G401 (cell line): ENCODE results near the gene IPO9. TPM values are rescaled to one million over a fixed set of nuclear protein-coding genes. Genes with fewer than 3 reads are reported as not detected.
"Not testable (repeated sequence)": the region's sequence is repeated elsewhere in the genome, so short reads cannot be mapped to it uniquely, and the experiment has no call there.

Source experiments
- DNase-seq: peaks from one replicate; pipeline ENCODE4 v3.0.0-alpha.2; 2015; ENCODE audit warnings: low spot score
- in situ Hi-C: cut with HindIII; loops from 2 replicates; pipeline ENCODE4 v1.10.0; 2016; ENCODE audit warnings: low sequenced_read_pairs, mixed read lengths
- total RNA-seq: library from RNA; depleted of rRNA; stranded (reverse); fragments of >200 nt; shearing (Covaris generic); gene quantifications from 2 replicates; pipeline ENCODE4 v1.2.3, GENCODE V29; 2014

The IPO9 gene
- total RNA-seq, 1 experiment from 2014 or later = 32.7 TPM

DNA sequence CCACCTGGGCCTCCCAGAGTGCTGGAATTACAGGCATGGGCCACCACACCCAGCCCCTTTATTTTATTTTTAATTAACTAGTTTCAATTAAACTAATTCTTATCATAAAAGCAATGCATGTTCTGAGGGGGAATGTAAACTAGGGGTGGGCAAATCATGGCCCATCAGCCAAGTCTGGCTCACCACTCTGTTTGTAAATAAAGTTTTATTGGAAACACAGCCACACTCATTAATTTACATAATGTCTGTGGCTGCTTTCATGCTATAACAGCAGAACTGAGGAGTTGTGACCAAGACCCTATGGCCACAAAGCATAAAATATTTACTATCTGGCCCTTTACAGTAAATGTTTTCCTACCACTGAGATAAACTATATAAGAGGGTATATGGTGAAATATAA lies 28.7 kb upstream of the IPO9 start:
- in situ Hi-C loops = no loop called here
- no peak for DNase-seq

- in situ Hi-C loops = no loop called here
- DNase-seq = no peak
Observed at GRCh38 chr1:201806801-201807200, 22.2 kb upstream of the IPO9 start.

DNA sequence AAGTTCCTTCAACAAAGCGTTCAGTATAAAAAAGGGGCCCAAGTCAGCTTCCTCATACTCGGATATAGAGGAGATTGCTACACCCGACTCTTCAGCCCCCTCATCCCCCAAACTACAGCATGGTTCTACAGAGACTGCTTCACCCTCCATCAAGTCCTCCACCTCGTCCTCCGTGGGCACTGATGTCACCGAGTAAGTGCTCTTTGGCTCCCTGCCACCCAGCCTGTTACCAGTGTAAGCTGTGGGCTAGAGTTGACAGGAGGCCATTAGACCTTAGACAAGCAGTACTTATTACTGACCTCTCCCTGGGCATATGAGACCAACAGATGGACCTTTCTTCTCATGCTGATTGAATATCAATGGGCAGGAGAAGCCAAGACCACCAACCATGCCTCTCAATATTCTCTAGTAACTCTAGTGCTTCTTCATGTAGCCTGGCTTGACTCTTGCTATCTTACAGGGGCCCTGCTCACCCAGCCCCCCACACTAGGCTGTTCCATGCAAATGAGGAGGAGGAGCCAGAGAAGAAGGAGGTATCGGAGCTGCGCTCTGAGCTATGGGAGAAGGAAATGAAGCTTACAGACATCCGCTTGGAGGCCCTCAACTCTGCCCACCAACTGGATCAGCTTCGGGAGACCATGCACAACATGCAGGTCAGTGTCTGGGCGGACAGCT lies 20.9 kb upstream of the IPO9 start:
- in situ Hi-C loops = no loop called here
- no peak for DNase-seq

GRCh38 chr1:201808633-201808990 lies 20.3 kb upstream of the IPO9 start:
- DNase-seq = no peak
- in situ Hi-C loops = no loop called here

DNA sequence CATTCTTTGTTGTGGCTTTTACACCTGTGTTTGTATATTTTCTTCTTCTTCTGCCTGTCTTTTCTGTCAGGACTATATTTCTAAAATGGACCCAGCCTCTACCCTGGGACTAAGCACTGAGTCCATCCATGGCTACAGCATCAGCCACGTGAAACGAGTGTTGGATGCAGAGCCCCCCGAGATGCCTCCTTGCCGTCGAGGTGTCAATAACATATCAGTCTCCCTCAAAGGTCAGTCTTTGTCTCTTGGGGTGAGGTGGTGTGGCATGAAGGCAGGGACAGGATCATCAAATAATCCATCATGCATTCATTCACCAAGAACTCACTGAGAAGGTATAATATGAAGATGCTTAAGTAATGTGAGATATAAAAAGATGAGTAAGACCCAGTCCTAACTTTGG lies 19.1 kb upstream of the IPO9 start:
- no peak for DNase-seq
- in situ Hi-C loops = no loop called here

GRCh38 chr1:201810466-201811216 lies 18.3 kb upstream of the IPO9 start:
- in situ Hi-C loops = no loop called here
- no peak for DNase-seq

DNA sequence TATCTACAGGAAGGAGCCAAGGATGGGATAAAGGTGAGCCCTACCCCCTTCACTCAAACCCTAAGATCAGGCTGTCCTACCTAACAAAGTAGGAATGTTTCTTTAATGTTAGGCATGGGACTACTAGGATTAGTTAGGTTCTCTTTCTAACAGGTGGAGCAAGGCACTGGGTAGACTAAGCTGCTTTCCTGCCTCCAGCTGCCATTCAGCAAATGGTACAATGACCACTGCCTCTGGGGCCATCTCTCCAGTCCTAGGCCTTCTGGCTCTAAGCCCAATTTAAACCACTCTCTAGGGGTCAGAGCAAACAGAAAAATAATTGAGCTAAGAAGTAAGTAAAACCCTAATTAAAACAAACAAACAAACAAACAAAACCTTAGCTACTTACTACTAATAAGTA lies 15.7 kb upstream of the IPO9 start:
- in situ Hi-C loops = no loop called here

DNA sequence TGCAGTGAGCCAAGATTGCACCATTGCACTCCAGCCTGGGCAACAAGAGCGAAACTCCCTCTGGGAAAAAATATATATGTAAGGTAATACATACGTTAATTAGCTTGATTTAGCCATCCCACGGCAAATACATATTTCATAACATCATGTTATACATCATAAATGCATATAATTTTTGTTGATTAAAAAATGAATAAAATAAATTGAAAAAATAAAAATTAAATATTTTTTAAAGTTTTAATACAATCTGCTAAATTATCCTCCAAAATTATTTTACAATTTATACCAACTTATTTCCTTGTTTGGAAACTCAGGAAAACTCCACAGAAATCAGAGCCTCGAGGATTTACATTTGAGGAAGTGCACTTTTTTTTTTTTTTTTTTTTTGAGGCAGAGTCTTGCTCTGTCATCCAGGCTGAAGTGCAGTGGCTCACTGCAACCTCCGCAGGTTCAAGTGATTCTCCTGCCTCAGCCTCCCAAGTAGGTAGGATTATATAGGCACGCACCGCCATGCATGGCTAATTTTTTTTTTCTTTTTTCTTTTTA lies 12.6 kb upstream of the IPO9 start:
- in situ Hi-C loops = no loop called here
- no peak for DNase-seq

More for the DNA sequence above, 15.7 kb upstream of the IPO9 start:
- DNase-seq = no peak

GRCh38 chr1:201818971-201819750 lies 9.8 kb upstream of the IPO9 start:
- DNase-seq = no peak
- in situ Hi-C loops = no loop called here

DNA sequence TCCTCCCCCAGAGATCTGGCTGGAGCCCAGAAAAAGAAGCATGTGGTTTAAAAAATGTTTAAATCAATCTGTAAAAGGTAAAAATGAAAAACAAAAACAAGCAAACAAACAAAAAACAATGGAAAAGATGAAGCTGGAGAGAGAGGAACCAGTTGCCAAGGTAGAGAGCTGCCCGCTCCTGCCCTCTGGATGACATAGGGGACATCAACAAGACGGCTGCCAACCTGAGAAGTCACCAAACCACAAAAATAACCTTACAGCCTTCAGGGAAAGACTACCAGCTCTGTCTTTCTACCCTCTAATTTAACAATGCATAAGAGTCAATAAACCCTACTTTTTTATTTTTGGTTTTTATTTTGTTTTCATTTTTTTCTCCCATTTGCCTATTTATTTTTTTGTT lies 8.5 kb upstream of the IPO9 start:
- no peak for DNase-seq
- in situ Hi-C loops = no loop called here

GRCh38 chr1:201825245-201825644 lies 3.7 kb upstream of the IPO9 start:
- peak; percentile 37 for DNase-seq
- in situ Hi-C loops = no loop called here

GRCh38 chr1:201826830-201827229 lies 2.1 kb upstream of the IPO9 start:
- in situ Hi-C loops = no loop called here
- no peak for DNase-seq

DNA sequence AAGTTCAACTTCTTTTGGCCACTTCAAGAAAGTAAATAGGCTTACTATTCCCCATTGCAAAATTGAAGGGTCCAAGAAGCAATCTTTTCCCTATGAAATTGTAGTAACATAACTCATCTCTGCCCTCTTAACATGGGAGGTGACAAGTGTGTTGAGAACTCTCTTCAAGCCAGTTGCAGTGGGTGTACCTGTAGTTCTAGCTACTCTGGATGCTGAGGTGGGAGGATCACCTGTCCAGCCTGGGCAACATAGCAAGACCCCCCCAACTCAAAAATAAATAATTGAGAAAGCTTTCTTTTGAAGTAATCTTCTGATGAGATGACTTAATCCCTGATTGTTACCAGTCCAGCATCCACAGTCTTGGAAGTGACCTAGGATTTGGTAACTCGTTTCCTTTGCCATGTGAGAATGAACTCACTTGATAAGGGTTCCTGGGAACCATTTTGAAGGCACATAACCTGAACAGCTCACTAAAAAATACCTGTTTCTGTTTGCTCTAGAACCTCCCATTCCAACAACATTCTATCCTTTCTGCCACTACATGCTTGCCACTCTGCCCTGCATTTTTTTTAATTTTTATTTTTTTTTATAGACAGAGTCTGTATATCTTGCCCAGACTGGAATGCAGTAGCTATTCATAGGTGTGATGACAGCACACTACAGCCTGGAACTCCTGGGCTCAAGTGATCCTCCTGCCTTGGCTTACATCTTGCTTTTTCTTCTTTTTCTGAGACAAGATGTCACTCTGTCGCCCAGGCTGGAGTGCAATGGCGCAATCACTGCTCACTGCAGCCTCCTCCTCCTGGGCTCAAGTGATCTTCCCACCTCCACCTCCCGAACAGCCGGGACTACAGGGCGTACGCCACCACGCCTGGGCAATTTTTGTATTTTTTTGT lies 1.4 kb upstream of the IPO9 start:
- no peak for DNase-seq
- in situ Hi-C loops = no loop called here

DNA sequence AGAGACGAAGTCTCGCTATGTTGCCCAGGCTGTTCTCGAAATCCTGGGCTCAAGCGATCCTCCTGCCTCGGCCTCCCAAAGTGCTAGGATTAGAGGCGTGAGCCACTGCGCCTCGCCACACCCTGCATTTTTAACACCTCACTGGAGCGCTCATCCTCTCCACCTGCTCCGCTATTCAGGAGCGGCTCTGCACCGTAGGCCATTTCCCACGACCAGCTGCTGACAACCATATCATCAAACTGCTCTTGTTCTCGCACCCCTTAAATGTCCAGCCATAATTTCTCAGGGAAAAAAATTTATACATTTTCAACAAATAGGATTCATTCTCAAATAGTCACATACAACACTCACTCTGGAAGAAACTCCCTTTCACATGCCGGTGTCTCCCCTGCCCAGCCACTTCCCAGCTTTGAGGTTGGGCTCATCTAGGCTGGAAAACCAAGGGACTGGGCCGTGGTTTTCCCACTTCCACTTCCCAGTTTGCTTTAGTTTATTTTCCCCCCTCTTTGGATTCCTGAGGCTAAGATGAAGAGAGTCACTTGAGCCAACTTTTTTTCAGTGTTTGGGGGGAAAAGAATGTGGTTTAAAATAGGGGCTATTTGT lies 639 bp upstream of the IPO9 start:
- DNase-seq = no peak
- in situ Hi-C loops = no loop called here

DNA sequence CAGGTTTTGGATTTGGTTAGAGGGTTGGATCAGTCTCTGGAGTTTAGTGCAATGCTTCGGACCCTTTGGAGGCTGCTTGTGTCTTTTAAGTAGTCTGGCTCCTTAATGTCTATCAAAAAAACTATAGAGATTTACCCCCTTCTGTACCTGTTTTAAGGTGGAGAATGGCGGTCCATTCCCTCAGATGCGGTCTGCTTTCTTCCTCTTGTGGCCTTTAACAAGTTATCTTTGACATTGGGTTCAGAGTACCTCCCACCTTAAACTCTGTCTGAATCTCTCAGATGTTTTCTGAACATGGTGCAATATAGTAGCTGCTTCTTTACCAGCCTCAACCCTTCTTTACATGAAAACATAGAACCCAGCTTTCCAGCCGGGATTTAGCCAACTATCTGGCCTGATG lies 2.4 kb downstream of the IPO9 start:
- in situ Hi-C loops = no loop called here
- no peak for DNase-seq

DNA sequence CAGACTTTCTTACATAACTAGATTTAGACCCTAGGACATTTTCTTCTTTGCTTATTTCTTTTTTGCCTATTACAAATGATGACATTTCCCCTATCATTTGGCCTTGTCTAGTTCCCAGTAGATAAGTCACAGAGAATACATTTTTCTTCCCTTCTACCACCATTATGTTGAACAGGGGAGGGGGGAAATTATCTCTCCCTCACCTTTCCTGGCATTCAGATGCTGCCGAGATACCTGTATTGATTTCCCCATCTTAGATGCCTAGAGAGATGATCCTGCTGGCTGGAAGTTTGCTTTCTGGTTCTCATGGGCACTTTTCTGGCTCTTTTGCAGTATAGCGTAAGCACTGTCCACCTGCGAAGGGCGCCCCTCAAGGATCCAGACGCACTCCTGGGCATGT lies 5.7 kb downstream of the IPO9 start:
- in situ Hi-C loops = no loop called here

GRCh38 chr1:201838381-201838780 lies 9.4 kb downstream of the IPO9 start:
- in situ Hi-C loops = no loop called here
- DNase-seq = no peak

More for the DNA sequence above, 5.7 kb downstream of the IPO9 start:
- no peak for DNase-seq

DNA sequence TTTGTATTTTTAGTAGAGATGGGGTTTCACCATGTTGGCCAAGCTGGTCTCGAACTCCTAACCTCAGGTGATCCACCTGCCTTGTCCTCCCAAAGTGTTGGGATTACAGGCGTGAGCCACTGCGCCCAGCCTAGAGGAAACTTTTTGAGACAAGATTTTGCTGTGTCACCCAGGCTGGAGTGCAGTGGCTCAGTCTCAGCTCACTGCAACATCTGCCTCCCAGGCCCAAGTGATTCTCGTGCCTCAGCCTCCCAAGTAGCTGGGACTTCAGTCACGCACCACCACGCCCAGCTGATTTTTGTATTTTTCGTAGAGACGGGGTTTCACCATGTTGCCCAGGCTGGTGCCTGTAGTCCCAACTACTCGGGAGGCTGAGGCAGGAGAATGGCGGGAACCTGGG lies 10.1 kb downstream of the IPO9 start:
- in situ Hi-C loops, DNase-seq: not testable (repeated sequence)

DNA sequence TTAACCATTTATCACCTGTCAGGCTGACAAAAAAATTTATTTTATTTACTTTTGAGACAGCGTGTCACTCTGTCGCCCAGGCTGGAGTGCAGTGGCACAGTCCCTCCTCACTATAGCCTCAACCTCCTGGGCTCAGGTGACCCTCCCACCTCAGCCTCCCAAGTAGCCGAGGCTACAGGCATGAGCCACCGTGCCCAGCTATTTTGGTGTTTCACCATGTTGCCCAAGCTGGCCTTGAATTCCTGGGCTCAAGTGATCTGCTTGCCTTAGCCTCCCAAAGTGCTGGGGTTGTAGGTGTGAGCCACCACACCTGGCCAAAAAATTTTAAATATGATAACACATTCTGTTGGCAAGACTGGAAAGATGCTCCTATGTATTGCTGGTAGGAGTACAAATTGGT lies 11.1 kb downstream of the IPO9 start:
- no peak for DNase-seq
- in situ Hi-C loops = no loop called here
